Endothelial cell (in vitro differentiated cells): Measurements from ENCODE around the gene CD55. TPM values are rescaled to one million over a fixed set of nuclear protein-coding genes. Genes with fewer than 3 reads are reported as not detected.

Source experiments
- DNase-seq: peaks from one replicate; pipeline ENCODE4 v3.0.0; 2021; ENCODE audit warnings: low spot score
- H3K27ac Mint-ChIP-seq: one replicate; pipeline ENCODE4 v1.8.0; 2021; ENCODE audit warnings: mixed read lengths, inconsistent platforms; ENCODE audit not compliant: unreplicated experiment
- H3K27me3 Mint-ChIP-seq: one replicate; pipeline ENCODE4 v1.8.0; 2021; ENCODE audit warnings: mild to moderate bottlenecking, moderate library complexity, mixed read lengths, inconsistent platforms; ENCODE audit not compliant: unreplicated experiment
- H3K36me3 Mint-ChIP-seq: one replicate; pipeline ENCODE4 v1.8.0; 2021; ENCODE audit warnings: mild to moderate bottlenecking, low read depth, mixed read lengths, inconsistent platforms; ENCODE audit not compliant: unreplicated experiment
- H3K4me1 Mint-ChIP-seq: one replicate; pipeline ENCODE4 v1.8.0; 2021; ENCODE audit warnings: mild to moderate bottlenecking, mixed read lengths, inconsistent platforms; ENCODE audit not compliant: unreplicated experiment
- H3K4me3 Mint-ChIP-seq: one replicate; pipeline ENCODE4 v1.8.0; 2021; ENCODE audit warnings: mild to moderate bottlenecking, mixed read lengths, inconsistent platforms; ENCODE audit not compliant: unreplicated experiment
- H3K9me3 Mint-ChIP-seq: one replicate; pipeline ENCODE4 v1.8.0; 2021; ENCODE audit warnings: mixed read lengths, inconsistent platforms; ENCODE audit not compliant: unreplicated experiment
- CTCF ChIP-seq: fragments of 200-600 bp; sonication (generic); IDR thresholded peaks from one replicate; pipeline ENCODE4 v1.5.0; 2021; ENCODE audit warnings: antibody characterized with exemption; ENCODE audit not compliant: unreplicated experiment
- total RNA-seq: library from RNA; stranded (reverse); fragmentation: NEBNext Ultra II Directional; extraction: Animal tissue kit (Norgen Biotek cat#: 25700); gene quantifications from one replicate; pipeline ENCODE4 v1.2.1, GENCODE V29; 2021; ENCODE audit not compliant: unreplicated experiment

Gene CD55
- total RNA-seq, 1 donor from 2014 or later: 16.0 TPM

GRCh38 chr1:207314816-207315215 is 6.7 kb upstream of the CD55 start:
- H3K36me3 Mint-ChIP-seq: no peaks in the 10 kb centered on the region
- no peaks in the 10 kb centered on the region for H3K9me3 Mint-ChIP-seq
- H3K27me3 Mint-ChIP-seq: no peaks in the 10 kb centered on the region
- H3K27ac Mint-ChIP-seq: no peak overlapping the region
- no peak for DNase-seq
- no peaks in the 10 kb centered on the region for H3K4me1 Mint-ChIP-seq
- H3K4me3 Mint-ChIP-seq: no peak overlapping the region
- TF ChIP-seq CTCF: no peak

- TF ChIP-seq CTCF: no peak
- H3K36me3 Mint-ChIP-seq: no peaks in the 10 kb centered on the region
- no peaks in the 10 kb centered on the region for H3K4me1 Mint-ChIP-seq
- H3K27me3 Mint-ChIP-seq: peaks cover 2% of the 10 kb centered on the region
- H3K27ac Mint-ChIP-seq: no peak overlapping the region
- no peak overlapping the region for H3K4me3 Mint-ChIP-seq
- no peaks in the 10 kb centered on the region for H3K9me3 Mint-ChIP-seq
- DNase-seq: no peak
Observed at GRCh38 chr1:207315435-207315834, 6.0 kb upstream of the CD55 start.

- DNase-seq: no peak
Observed at GRCh38 chr1:207316141-207316540, 5.3 kb upstream of the CD55 start.

GRCh38 chr1:207316622-207317391 is 4.7 kb upstream of the CD55 start:
- Mint-ChIP-seq H3K4me1 (peaks cover 5% of the 10 kb centered on the region), H3K27ac (no peak overlapping the region), H3K4me3 (no peak overlapping the region), H3K27me3 (peaks cover 4% of the 10 kb centered on the region), H3K36me3 (no peaks in the 10 kb centered on the region), H3K9me3 (no peaks in the 10 kb centered on the region)
- no peak for DNase-seq
- TF ChIP-seq CTCF: no peak

More at GRCh38 chr1:207316141-207316540, 5.3 kb upstream of the CD55 start:
- Mint-ChIP-seq H3K36me3 (no peaks in the 10 kb centered on the region), H3K27ac (no peak overlapping the region), H3K4me1 (peaks cover 2% of the 10 kb centered on the region), H3K27me3 (peaks cover 4% of the 10 kb centered on the region), H3K9me3 (no peaks in the 10 kb centered on the region), H3K4me3 (no peak overlapping the region)
- TF ChIP-seq CTCF: no peak

- Mint-ChIP-seq H3K27me3 (peaks cover 7% of the 10 kb centered on the region), H3K27ac (no peak overlapping the region), H3K4me3 (no peak overlapping the region), H3K4me1 (peaks cover 10% of the 10 kb centered on the region), H3K9me3 (no peaks in the 10 kb centered on the region), H3K36me3 (no peaks in the 10 kb centered on the region)
- no peak for DNase-seq
- TF ChIP-seq CTCF: no peak
Observed at GRCh38 chr1:207317561-207317960, 3.9 kb upstream of the CD55 start.
